K562 (cell line): ENCODE data around the gene LRRC7. TPM values are rescaled to one million over a fixed set of nuclear protein-coding genes. Genes with fewer than 3 reads are reported as not detected.

Experiments
- ATAC-seq: fragments of 200-7000 bp; cut with Tn5 transposase; 3 replicates; pipeline ENCODE4 v1.9.1; 2020; ENCODE audit warnings: moderate library complexity
- BruUV-seq: library from RNA; stranded (reverse); fragments of 400-500 nt; replicated peaks from 2 replicates; lab custom pipeline; 2021; lab: Mats Ljungman, UMichigan
- CTCF ChIA-PET: fragments of 300-600 bp; formaldehyde crosslinking; extraction: SDS; loops from one replicate; lab custom pipeline; 2021; ENCODE audit warnings: low intra/inter-chr PET ratio; lab: Yijun Ruan, JAX
- POLR2A ChIA-PET: fragments of 300-600, 350-650 bp; sonication (Branson Sonifier 250); formaldehyde crosslinking; extraction: SDS; loops from one replicate; lab custom pipeline; 2021; ENCODE audit warnings: antibody characterized with exemption, inconsistent platforms; lab: Yijun Ruan, JAX
- DNase-seq, 4 experiments: peaks; one replicate each; pipeline versions ENCODE4 v3.0.0 to v3.0.0-alpha.2; 2011 to 2018; ENCODE audit warnings: low spot score in 3 of 4, mixed read lengths in 3 of 4; ENCODE audit errors: extremely low read depth in 1 of 4
- FAIRE-seq: peaks from 2 replicates; lab custom pipeline; 2011; peaks lifted over from hg19 to GRCh38; lab: Jason Lieb, UNC
- H2AFZ ChIP-seq: 2 replicates; pipeline ENCODE4 v1.6.0; 2011; ENCODE audit warnings: low read depth, low read length, control low read depth, inconsistent platforms
- H3K27ac ChIP-seq: fragments of 200-600 bp; 3 replicates; pipeline ENCODE4 v1.8.0; 2011; ENCODE audit warnings: low read depth, mild to moderate bottlenecking, control low read depth, inconsistent platforms, low read length, moderate library complexity, mixed read lengths; ENCODE audit errors: extremely low read depth
- H3K27me3 ChIP-seq, 2 experiments: fragments of 300-600 bp in 1 of 2; 2 replicates in 1 of 2; 3 replicates in 1 of 2; pipeline versions ENCODE4 v1.6.0 to v1.8.0; 2011; ENCODE audit warnings: inconsistent platforms in 2 of 2, low read length in 2 of 2, mild to moderate bottlenecking in 1 of 2, mixed read lengths in 1 of 2, moderate library complexity in 1 of 2; ENCODE audit not compliant: control insufficient read depth in 2 of 2, insufficient read depth in 2 of 2
- H3K36me3 ChIP-seq: fragments of 300-600 bp; 3 replicates; pipeline ENCODE4 v1.8.0; 2011; ENCODE audit warnings: mild to moderate bottlenecking, low read length, inconsistent platforms; ENCODE audit not compliant: control insufficient read depth, insufficient read depth
- H3K4me1 ChIP-seq, 2 experiments: fragments of 200-600 bp in 1 of 2; replicated peaks in 1 of 2; 2 replicates in 1 of 2; 3 replicates in 1 of 2; pipeline versions ENCODE4 v1.5.1 to v1.8.0; 2011; ENCODE audit warnings: inconsistent platforms in 2 of 2, low read length in 2 of 2, mild to moderate bottlenecking in 1 of 2, mixed read lengths in 1 of 2, moderate library complexity in 1 of 2; ENCODE audit not compliant: control insufficient read depth in 2 of 2, insufficient read depth in 2 of 2
- H3K4me2 ChIP-seq: 2 replicates; pipeline ENCODE4 v1.6.1; 2011; ENCODE audit warnings: low read length, control low read depth, inconsistent platforms, mixed read lengths; ENCODE audit not compliant: insufficient read depth
- H3K4me3 ChIP-seq: fragments of 200-600 bp; sonication (generic), shearing (Covaris generic); 2 replicates; pipeline ENCODE4 v1.5.1; 2016; ENCODE audit warnings: control low read depth, inconsistent platforms
- H3K79me2 ChIP-seq: fragments of 200-600 bp; 3 replicates; pipeline ENCODE4 v1.8.0; 2011; ENCODE audit warnings: low read length, inconsistent platforms; ENCODE audit not compliant: control insufficient read depth, insufficient read depth
- H3K9ac ChIP-seq, 2 experiments: 2 replicates each; pipeline versions ENCODE4 v1.6.0 to v1.6.1; 2011; ENCODE audit warnings: low read depth in 2 of 2, low read length in 2 of 2, control low read depth in 1 of 2, inconsistent platforms in 1 of 2, mild to moderate bottlenecking in 1 of 2, mixed read lengths in 1 of 2; ENCODE audit not compliant: insufficient read depth in 1 of 2
- H3K9me1 ChIP-seq: one replicate; pipeline ENCODE4 v1.6.0; 2011; ENCODE audit warnings: inconsistent platforms, mild to moderate bottlenecking, low read length, moderate library complexity; ENCODE audit not compliant: control insufficient read depth, insufficient read depth
- H3K9me3 ChIP-seq: replicated peaks from 2 replicates; pipeline ENCODE4 v1.5.1; 2011; ENCODE audit warnings: low read depth, low read length, inconsistent platforms; ENCODE audit not compliant: control insufficient read depth, insufficient read depth
- H4K20me1 ChIP-seq: replicated peaks from 2 replicates; pipeline ENCODE4 v1.6.1; 2011; ENCODE audit warnings: low read length, inconsistent platforms, mixed read lengths; ENCODE audit not compliant: control insufficient read depth, insufficient read depth
- CXXC5 ChIP-seq: fragments of 250-450 bp; sonication (Bioruptor Pico); IDR thresholded peaks from 2 replicates; pipeline ENCODE4 v1.8.0; 2022; ENCODE audit warnings: inconsistent platforms, mild to moderate bottlenecking, moderate library complexity
- DLX4 ChIP-seq: fragments of 250-450 bp; sonication (Bioruptor Pico); IDR thresholded peaks from 2 replicates; pipeline ENCODE4 v1.6.1; 2021; ENCODE audit warnings: mild to moderate bottlenecking
- E2F4 ChIP-seq: sonication (generic); formaldehyde crosslinking; IDR thresholded peaks from 2 replicates; pipeline ENCODE4 v1.8.0; 2022; ENCODE audit warnings: mild to moderate bottlenecking, low read depth, missing genetic modification reagents
- NFE2L1 ChIP-seq: fragments of 450-650 bp; IDR thresholded peaks from 2 replicates; pipeline ENCODE4 v1.6.1; 2016; ENCODE audit warnings: missing genetic modification characterization, low read depth, mild to moderate bottlenecking, missing compliant biosample characterization, moderate library complexity, borderline replicate concordance
- ZC3H11A ChIP-seq: IDR thresholded peaks from 2 replicates; pipeline ENCODE4 v1.6.1; 2012; ENCODE audit warnings: low read depth, low read length, improper control_type of control experiment
- ZMIZ1 ChIP-seq, 2 experiments: fragments of 150-350 bp in 1 of 2; IDR thresholded peaks; 2 replicates each; pipeline ENCODE4 v1.6.1; 2012 to 2016; ENCODE audit warnings: low read depth in 2 of 2, low read length in 2 of 2, mild to moderate bottlenecking in 1 of 2, moderate library complexity in 1 of 2
- ZNF311 ChIP-seq: fragments of 250-450 bp; sonication (Bioruptor Pico); IDR thresholded peaks from 2 replicates; pipeline ENCODE4 v1.4.0; 2020; ENCODE audit warnings: mild to moderate bottlenecking, moderate library complexity
- ZNF57 ChIP-seq: fragments of 450-650 bp; formaldehyde crosslinking; IDR thresholded peaks from 2 replicates; pipeline ENCODE4 v1.4.0; 2020; ENCODE audit warnings: mild to moderate bottlenecking, moderate library complexity
- WGBS: fragments of 100-300 bp; shearing (Covaris generic); methylation state at CpG from one replicate; pipeline ENCODE4 v1.1.6; 2016; ENCODE audit warnings: low coverage, mixed read lengths; ENCODE audit not compliant: insufficient coverage; ENCODE audit errors: missing lambda C conversion rate; 5-methylcytosine and 5-hydroxymethylcytosine counted together
- in situ Hi-C: fragments of 300-500 bp; cut with MboI; formaldehyde crosslinking; loops from 4 replicates; pipeline ENCODE4 v1.15.0; 2018; ENCODE audit warnings: inconsistent platforms, mixed read lengths
- intact Hi-C: fragments of 100-400 bp; cut with micrococcal nuclease; formaldehyde crosslinking; loops from 2 replicates; pipeline ENCODE4 v1.14.2; 2022
- polyA plus RNA-seq, 8 experiments: library from polyadenylated mRNA; depleted of rRNA in 4 of 8; stranded (reverse) in 5 of 8; unstranded in 3 of 8; fragments of >200 nt; fragmentation: Nextera tagmentation in 2 of 8; fragmentation: Illumina TruSeq in 1 of 8; extraction: Ambion mirVana in 2 of 8; extraction: Trizol in 1 of 8; gene quantifications; 2 replicates each; pipeline versions ENCODE4 v1.2.1 to v1.2.3, GENCODE V29; 2011 to 2014; ENCODE audit warnings: inconsistent platforms in 1 of 8, missing spikeins in 1 of 8
- total RNA-seq, 7 experiments: library from RNA; depleted of rRNA in 6 of 7; stranded (reverse); fragments of >200 nt in 6 of 7; fragmentation: Illumina TruSeq in 2 of 7; extraction: Trizol in 2 of 7; gene quantifications; 2 replicates each; pipeline versions ENCODE4 v1.2.1 to v1.2.3, GENCODE V29; 2011 to 2021; ENCODE audit warnings: low replicate concordance in 1 of 7

Gene LRRC7
- total and polyA plus RNA-seq, 9 of the 15 experiments (the other 6 are each of a cell fraction or from before 2014, with no cell fraction given): 0.09 to 0.94 (median 0.49) TPM

DNA sequence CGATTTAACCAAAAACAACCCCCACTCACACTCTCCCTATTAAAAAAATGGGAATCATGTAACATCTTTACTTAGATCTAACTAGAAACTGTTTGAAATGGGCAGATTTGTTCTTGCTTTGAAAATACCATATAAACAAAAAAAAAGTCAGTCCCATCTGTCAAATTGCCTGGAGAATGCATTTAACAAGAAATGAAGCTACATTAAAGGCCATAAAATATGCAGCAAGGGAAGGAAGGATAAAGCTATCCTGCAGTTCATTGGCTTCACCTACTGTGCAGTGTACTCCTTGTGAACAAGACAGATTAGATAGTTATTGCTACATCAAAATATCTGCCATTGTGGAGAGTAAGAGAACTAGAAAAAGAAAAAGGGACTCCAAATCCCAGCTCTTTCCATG lies 160.5 kb downstream of the LRRC7 start:
- ATAC-seq (no peak), FAIRE-seq (no peak), DNase-seq (no peak)
- Histone ChIP-seq H3K4me2 (no peak overlapping the region), H3K27ac (no peak overlapping the region), H3K4me1 (no peaks in the 10 kb centered on the region), H4K20me1 (no peaks in the 10 kb centered on the region), H3K36me3 (no peaks in the 10 kb centered on the region), H3K9ac (no peak overlapping the region), H3K4me3 (no peak overlapping the region), H3K79me2 (no peaks in the 10 kb centered on the region), H2AFZ (no peak overlapping the region), H3K9me3 (no peaks in the 10 kb centered on the region), H3K27me3 (no peaks in the 10 kb centered on the region), H3K9me1 (no peaks in the 10 kb centered on the region)
- WGBS: 0% methylated on average over 1 of the region's 1 CpG
- no TSS peak for BruUV-seq
- intact Hi-C loops (no loop called here), in situ Hi-C loops (loop anchor here (25.0 kb wide), 2 partner anchors 1266 to 1616 kb away; no protein-coding TSS in a partner anchor)
- CTCF ChIA-PET: interaction anchor here (0.7 kb wide), 1 partner anchor 359 kb away, joined by 3 read pairs; no protein-coding TSS in a partner anchor
- POLR2A ChIA-PET: no interaction called here
- TF ChIP-seq CXXC5 (CRISPR knock-in tag) (no peak), DLX4 (CRISPR knock-in tag) (no peak), ZC3H11A (no peak), ZNF57 (CRISPR knock-in tag) (no peak), E2F4 (CRISPR knock-in tag) (no peak), ZNF311 (CRISPR knock-in tag) (no peak), ZMIZ1 (IDR thresholded peaks at IDR 0.05; ENCODE audit: low read depth in 2 of 2, low read length in 2 of 2) (no peak), NFE2L1 (tag) (no peak)
